ENCODE measurements around the gene NUBPL. TPM values are rescaled to one million over a fixed set of nuclear protein-coding genes. Genes with fewer than 3 reads are reported as not detected.
A peak's percentile ranks its signal among the peaks of the same experiment; 100 is the strongest.

Gene NUBPL
- total RNA-seq, 3 donors from 2014 or later = 10.8 to 15.1 (median 12.0) TPM

GRCh38 chr14:31549817-31550216, 11.4 kb upstream of the NUBPL start:
- no peaks in the 10 kb centered on the region for H3K36me3 ChIP-seq (ENCODE audit: low read depth)
- no peak for ATAC-seq
- no peak overlapping the region for H3K4me3 ChIP-seq
- no peak for DNase-seq
- no peaks in the 10 kb centered on the region for H3K9me3 ChIP-seq
- TF ChIP-seq, protein P1, sequence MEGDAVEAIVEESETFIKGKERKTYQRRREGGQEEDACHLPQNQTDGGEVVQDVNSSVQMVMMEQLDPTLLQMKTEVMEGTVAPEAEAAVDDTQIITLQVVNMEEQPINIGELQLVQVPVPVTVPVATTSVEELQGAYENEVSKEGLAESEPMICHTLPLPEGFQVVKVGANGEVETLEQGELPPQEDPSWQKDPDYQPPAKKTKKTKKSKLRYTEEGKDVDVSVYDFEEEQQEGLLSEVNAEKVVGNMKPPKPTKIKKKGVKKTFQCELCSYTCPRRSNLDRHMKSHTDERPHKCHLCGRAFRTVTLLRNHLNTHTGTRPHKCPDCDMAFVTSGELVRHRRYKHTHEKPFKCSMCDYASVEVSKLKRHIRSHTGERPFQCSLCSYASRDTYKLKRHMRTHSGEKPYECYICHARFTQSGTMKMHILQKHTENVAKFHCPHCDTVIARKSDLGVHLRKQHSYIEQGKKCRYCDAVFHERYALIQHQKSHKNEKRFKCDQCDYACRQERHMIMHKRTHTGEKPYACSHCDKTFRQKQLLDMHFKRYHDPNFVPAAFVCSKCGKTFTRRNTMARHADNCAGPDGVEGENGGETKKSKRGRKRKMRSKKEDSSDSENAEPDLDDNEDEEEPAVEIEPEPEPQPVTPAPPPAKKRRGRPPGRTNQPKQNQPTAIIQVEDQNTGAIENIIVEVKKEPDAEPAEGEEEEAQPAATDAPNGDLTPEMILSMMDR (IDR thresholded peaks at IDR 0.05) = no peak
- H3K4me1 ChIP-seq (ENCODE audit: low read depth) = no peaks in the 10 kb centered on the region
- intact Hi-C loops (cut with DNase I, micrococcal nuclease) = no loop called here

GRCh38 chr14:31550589-31550988, 10.6 kb upstream of the NUBPL start:
- H3K36me3 ChIP-seq (ENCODE audit: low read depth) = no peaks in the 10 kb centered on the region
- H3K4me1 ChIP-seq (ENCODE audit: low read depth) = peaks cover 5% of the 10 kb centered on the region
- TF ChIP-seq, protein P1 (IDR thresholded peaks at IDR 0.05) = no peak
- H3K9me3 ChIP-seq = no peaks in the 10 kb centered on the region
- H3K4me3 ChIP-seq = no peak overlapping the region
- no peak for DNase-seq
- no peak for ATAC-seq
- intact Hi-C loops (cut with DNase I, micrococcal nuclease) = no loop called here

DNA sequence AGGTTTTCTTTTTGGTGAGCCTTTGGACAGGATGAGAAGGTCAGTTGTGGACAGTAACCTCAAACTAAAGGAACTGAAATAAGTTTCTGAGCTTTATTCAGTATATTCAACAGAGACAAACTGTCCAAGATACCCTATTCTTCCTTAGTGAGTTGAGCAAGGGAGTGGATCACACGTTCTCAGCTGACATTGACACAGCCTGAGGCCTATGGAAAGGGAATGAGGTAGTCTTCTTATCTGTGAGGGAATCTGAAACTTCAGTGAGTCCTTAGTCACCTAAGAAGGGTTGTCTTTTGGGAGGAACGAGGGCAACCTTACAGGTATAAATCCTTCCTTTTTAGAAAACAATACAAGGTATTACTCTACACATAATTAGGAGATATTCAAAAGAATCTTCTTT, 5.0 kb upstream of the NUBPL start:
- H3K4me1 ChIP-seq (ENCODE audit: low read depth) = peaks cover 5% of the 10 kb centered on the region
- no peak for DNase-seq
- no peaks in the 10 kb centered on the region for H3K36me3 ChIP-seq (ENCODE audit: low read depth)
- intact Hi-C loops (cut with DNase I, micrococcal nuclease) = no loop called here
- no peak for ATAC-seq
- TF ChIP-seq, protein P1 (IDR thresholded peaks at IDR 0.05) = no peak
- no peak overlapping the region for H3K4me3 ChIP-seq
- H3K9me3 ChIP-seq = no peaks in the 10 kb centered on the region

DNA sequence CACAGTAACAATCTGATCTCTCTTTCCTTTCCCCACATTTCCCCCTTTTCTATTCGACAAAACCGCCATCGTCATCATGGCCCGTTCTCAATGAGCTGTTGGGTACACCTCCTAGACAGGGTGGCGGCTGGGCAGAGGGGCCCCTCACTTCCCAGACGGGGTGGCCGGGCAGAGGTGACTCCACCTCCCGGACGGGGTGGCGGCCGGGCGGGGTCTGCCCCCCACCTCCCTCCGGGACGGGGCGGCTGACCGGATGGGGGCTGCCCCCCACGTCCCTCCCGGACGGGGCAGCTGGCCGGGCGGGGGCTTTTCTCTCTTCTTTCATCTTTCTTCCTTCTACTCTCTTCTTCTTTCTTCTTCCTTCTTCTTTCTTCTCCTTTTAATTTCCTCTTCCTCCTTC, 1.3 kb upstream of the NUBPL start:
- peak in 1 of 3 donors; percentile 26 for DNase-seq
- ATAC-seq = no peak
- intact Hi-C loops (cut with DNase I, micrococcal nuclease) = no loop called here
- TF ChIP-seq, protein P1 (IDR thresholded peaks at IDR 0.05) = no peak
- peaks cover 12% of the 10 kb centered on the region for H3K4me1 ChIP-seq (ENCODE audit: low read depth)
- no peak overlapping the region for H3K4me3 ChIP-seq
- H3K36me3 ChIP-seq (ENCODE audit: low read depth) = no peaks in the 10 kb centered on the region
- no peaks in the 10 kb centered on the region for H3K9me3 ChIP-seq

GRCh38 chr14:31560759-31561154, 447 bp upstream of the NUBPL start:
- H3K4me3 ChIP-seq = peak overlapping the region; percentile 58
- H3K4me1 ChIP-seq (ENCODE audit: low read depth) = peaks cover 7% of the 10 kb centered on the region
- ATAC-seq (no peak), DNase-seq (no peak)
- TF ChIP-seq, protein P1 (IDR thresholded peaks at IDR 0.05) = no peak
- no peaks in the 10 kb centered on the region for H3K36me3 ChIP-seq (ENCODE audit: low read depth)
- intact Hi-C loops (cut with DNase I, micrococcal nuclease) = no loop called here
- H3K9me3 ChIP-seq = no peaks in the 10 kb centered on the region

- no peak for DNase-seq
- Histone ChIP-seq H3K4me1 (ENCODE audit: low read depth) (peaks cover 7% of the 10 kb centered on the region), H3K4me3 (no peak overlapping the region), H3K9me3 (no peaks in the 10 kb centered on the region), H3K36me3 (ENCODE audit: low read depth) (no peaks in the 10 kb centered on the region)
- no peak for ATAC-seq
- TF ChIP-seq, protein P1 (IDR thresholded peaks at IDR 0.05) = no peak
- intact Hi-C loops (cut with DNase I, micrococcal nuclease) = no loop called here
Observed at GRCh38 chr14:31564194-31564593, 3.0 kb downstream of the NUBPL start.

Measured in mucosa of descending colon (tissue), 3 donors.